ENCODE results near the gene SMIM11.

Gene SMIM11

GRCh38 chr21:34343838-34344381 is 31.4 kb upstream of the SMIM11 start:
- Histone ChIP-seq H3K27me3 (ENCODE audit: low read depth, low read length) (no peaks in the 10 kb centered on the region), H3K9me3 (ENCODE audit: insufficient read depth, low read length) (no peaks in the 10 kb centered on the region), H3K27ac (ENCODE audit: low read length) (no peak overlapping the region), H3K4me2 (ENCODE audit: low read length) (no peak overlapping the region), H3K36me3 (replicated peaks; ENCODE audit: low read depth, low read length) (no peaks in the 10 kb centered on the region), H4K20me1 (ENCODE audit: insufficient read depth, low read length) (no peaks in the 10 kb centered on the region), H3K4me1 (ENCODE audit: low read length) (no peaks in the 10 kb centered on the region), H3K79me2 (ENCODE audit: low read length) (no peaks in the 10 kb centered on the region), H3K9ac (ENCODE audit: low read length) (no peak overlapping the region), H2AFZ (ENCODE audit: low read depth, low read length) (no peak overlapping the region), H3K4me3 (ENCODE audit: low read length) (no peak overlapping the region)
- TF ChIP-seq CTCF (IDR thresholded peaks at IDR 0.05; ENCODE audit: low read depth, low read length) (no peak), EZH2phosphoT487 (IDR thresholded peaks at IDR 0.05; ENCODE audit: low read depth) (no peak)

- Histone ChIP-seq H3K9me3 (ENCODE audit: insufficient read depth, low read length) (no peaks in the 10 kb centered on the region), H3K4me1 (ENCODE audit: low read length) (no peaks in the 10 kb centered on the region), H3K27ac (ENCODE audit: low read length) (no peak overlapping the region), H4K20me1 (ENCODE audit: insufficient read depth, low read length) (no peaks in the 10 kb centered on the region), H3K9ac (ENCODE audit: low read length) (no peak overlapping the region), H3K79me2 (ENCODE audit: low read length) (no peaks in the 10 kb centered on the region), H3K4me2 (ENCODE audit: low read length) (no peak overlapping the region), H2AFZ (ENCODE audit: low read depth, low read length) (no peak overlapping the region), H3K36me3 (replicated peaks; ENCODE audit: low read depth, low read length) (no peaks in the 10 kb centered on the region), H3K4me3 (ENCODE audit: low read length) (no peak overlapping the region), H3K27me3 (ENCODE audit: low read depth, low read length) (no peaks in the 10 kb centered on the region)
- no peak for TF ChIP-seq EZH2phosphoT487 (IDR thresholded peaks at IDR 0.05; ENCODE audit: low read depth)
- no peak for TF ChIP-seq CTCF (IDR thresholded peaks at IDR 0.05; ENCODE audit: low read depth, low read length)
Observed at GRCh38 chr21:34344584-34344983, 30.7 kb upstream of the SMIM11 start.

DNA sequence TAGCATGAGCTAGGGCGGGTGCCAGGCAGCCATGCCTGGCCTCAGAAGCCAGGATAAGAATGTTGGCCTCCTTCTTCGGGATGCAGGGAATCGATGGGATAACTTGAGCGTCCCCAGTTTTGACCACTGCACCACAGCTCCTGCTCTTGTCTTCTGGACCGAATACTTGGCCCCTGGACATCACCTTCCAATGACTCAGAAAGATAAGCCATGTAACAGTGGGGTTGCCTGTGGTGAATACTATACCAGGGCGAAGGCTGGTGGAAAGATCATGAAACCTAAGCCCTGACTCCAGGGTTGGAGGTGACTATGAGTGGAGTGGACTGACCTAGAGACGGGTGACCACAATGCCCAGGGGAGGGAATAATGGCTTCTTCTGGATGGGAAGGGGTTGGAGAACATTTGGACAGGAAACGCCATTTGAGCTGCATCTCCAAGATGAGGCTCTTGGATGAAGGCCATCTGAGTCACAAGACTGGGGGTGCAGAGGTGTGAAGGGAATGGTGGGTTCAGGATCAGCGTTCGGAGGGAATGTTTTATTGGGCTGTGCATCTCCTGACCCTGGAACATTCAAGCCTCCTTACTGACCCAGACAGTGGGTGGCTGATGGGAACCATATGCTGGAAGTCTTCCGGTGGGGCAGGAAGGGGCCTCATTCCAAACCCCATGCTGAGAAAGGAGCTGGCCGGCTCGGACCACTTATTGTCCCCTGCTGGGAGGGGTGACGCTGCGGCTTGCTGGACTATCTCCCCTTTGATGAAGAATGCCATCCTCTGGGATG is 30.0 kb upstream of the SMIM11 start:
- no peaks in the 10 kb centered on the region for H3K79me2 ChIP-seq (ENCODE audit: low read length)
- no peaks in the 10 kb centered on the region for H4K20me1 ChIP-seq (ENCODE audit: insufficient read depth, low read length)
- H3K27me3 ChIP-seq (ENCODE audit: low read depth, low read length) = no peaks in the 10 kb centered on the region
- no peak overlapping the region for H3K27ac ChIP-seq (ENCODE audit: low read length)
- H3K4me3 ChIP-seq (ENCODE audit: low read length) = no peak overlapping the region
- no peak overlapping the region for H3K9ac ChIP-seq (ENCODE audit: low read length)
- no peaks in the 10 kb centered on the region for H3K36me3 ChIP-seq (replicated peaks; ENCODE audit: low read depth, low read length)
- no peak for TF ChIP-seq CTCF (IDR thresholded peaks at IDR 0.05; ENCODE audit: low read depth, low read length)
- TF ChIP-seq EZH2phosphoT487 (IDR thresholded peaks at IDR 0.05; ENCODE audit: low read depth) = no peak
- H3K9me3 ChIP-seq (ENCODE audit: insufficient read depth, low read length) = no peaks in the 10 kb centered on the region
- H3K4me1 ChIP-seq (ENCODE audit: low read length) = no peaks in the 10 kb centered on the region
- no peak overlapping the region for H2AFZ ChIP-seq (ENCODE audit: low read depth, low read length)
- H3K4me2 ChIP-seq (ENCODE audit: low read length) = no peak overlapping the region

DNA sequence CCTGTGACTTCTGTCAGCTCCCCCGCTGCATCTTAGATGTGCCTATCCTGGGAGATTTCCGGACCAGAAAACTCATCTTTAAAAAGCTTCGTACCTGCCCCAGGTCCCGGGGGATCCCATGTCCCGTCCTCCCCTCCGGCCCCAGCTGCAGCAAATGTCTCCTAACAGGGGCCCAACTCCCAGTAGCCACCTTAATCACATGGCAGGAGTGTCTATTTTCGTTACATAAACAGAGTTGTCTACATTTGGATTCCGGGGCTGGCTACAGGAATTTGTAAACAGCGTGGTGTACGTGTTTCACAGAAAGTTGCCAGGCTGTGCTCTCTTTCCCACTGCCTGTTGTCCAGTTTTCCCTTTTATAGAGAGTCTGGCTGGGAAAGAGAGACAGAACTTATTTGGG is 29.4 kb upstream of the SMIM11 start:
- Histone ChIP-seq H4K20me1 (ENCODE audit: insufficient read depth, low read length) (no peaks in the 10 kb centered on the region), H3K9ac (ENCODE audit: low read length) (no peak overlapping the region), H3K4me1 (ENCODE audit: low read length) (no peaks in the 10 kb centered on the region), H3K9me3 (ENCODE audit: insufficient read depth, low read length) (no peaks in the 10 kb centered on the region), H3K27me3 (ENCODE audit: low read depth, low read length) (no peaks in the 10 kb centered on the region), H3K79me2 (ENCODE audit: low read length) (no peaks in the 10 kb centered on the region), H3K4me2 (ENCODE audit: low read length) (no peak overlapping the region), H3K27ac (ENCODE audit: low read length) (no peak overlapping the region), H2AFZ (ENCODE audit: low read depth, low read length) (no peak overlapping the region), H3K4me3 (ENCODE audit: low read length) (no peak overlapping the region), H3K36me3 (replicated peaks; ENCODE audit: low read depth, low read length) (no peaks in the 10 kb centered on the region)
- TF ChIP-seq EZH2phosphoT487 (IDR thresholded peaks at IDR 0.05; ENCODE audit: low read depth) (no peak), CTCF (IDR thresholded peaks at IDR 0.05; ENCODE audit: low read depth, low read length) (no peak)
